Panc1 (cell line): Measurements from ENCODE around the gene DCHS1. TPM values are rescaled to one million over a fixed set of nuclear protein-coding genes. Genes with fewer than 3 reads are reported as not detected.

Experiments
- ATAC-seq: fragments of 200-7000 bp; cut with Tn5 transposase; 2 replicates; pipeline ENCODE4 v1.9.1; 2020; ENCODE audit warnings: mild to moderate bottlenecking, moderate library complexity
- Bru-seq: library from RNA; stranded (reverse); fragments of 400-500 nt; gene quantifications from one replicate; lab custom pipeline; 2021; lab: Mats Ljungman, UMichigan
- BruChase-seq, 2 experiments: library from RNA; stranded (reverse); fragments of 400-500 nt; gene quantifications; one replicate each; lab custom pipeline; 2021; lab: Mats Ljungman, UMichigan
- BruUV-seq: library from RNA; stranded (reverse); fragments of 400-500 nt; replicated peaks from 2 replicates; lab custom pipeline; 2021; lab: Mats Ljungman, UMichigan
- CTCF ChIA-PET: fragments of 300-600 bp; sonication (Branson Sonifier 250); formaldehyde crosslinking; loops from one replicate; lab custom pipeline; 2022; ENCODE audit warnings: antibody characterized with exemption; lab: Charles Lee
- POLR2A ChIA-PET: fragments of 300-600 bp; sonication (Branson Sonifier 250); formaldehyde crosslinking; loops from one replicate; lab custom pipeline; 2022; ENCODE audit warnings: antibody characterized with exemption; lab: Charles Lee
- DNase-seq: peaks from one replicate; pipeline ENCODE4 v3.0.0-alpha.2; 2010; ENCODE audit warnings: low read depth, low spot score
- H3K27ac ChIP-seq: 2 replicates; pipeline ENCODE4 v1.5.1; 2011; ENCODE audit warnings: mild to moderate bottlenecking, low read length, inconsistent platforms
- H3K27me3 ChIP-seq: fragments of 200-500 bp; sonication (Bioruptor generic); 2 replicates; pipeline ENCODE4 v1.6.0; 2014; ENCODE audit warnings: low read length, inconsistent platforms; ENCODE audit not compliant: control insufficient read depth, insufficient read depth
- H3K36me3 ChIP-seq: fragments of 200-500 bp; sonication (Bioruptor generic); 2 replicates; pipeline ENCODE4 v1.5.1; 2014; ENCODE audit warnings: inconsistent platforms, mild to moderate bottlenecking, low read length, moderate library complexity; ENCODE audit not compliant: control insufficient read depth, insufficient read depth
- H3K4me1 ChIP-seq: 2 replicates; pipeline ENCODE4 v1.5.1; 2011; ENCODE audit warnings: inconsistent platforms, mild to moderate bottlenecking, low read length, moderate library complexity; ENCODE audit not compliant: control insufficient read depth, insufficient read depth
- H3K4me3 ChIP-seq, 2 experiments: 2 replicates each; pipeline ENCODE4 v1.5.1; 2011 to 2012; ENCODE audit warnings: low read depth in 2 of 2, low read length in 2 of 2, mild to moderate bottlenecking in 2 of 2, inconsistent platforms in 1 of 2, moderate library complexity in 1 of 2
- H3K9me3 ChIP-seq: fragments of 200-500 bp; sonication (Bioruptor generic); 2 replicates; pipeline ENCODE4 v1.5.1; 2014; ENCODE audit warnings: low read depth, mild to moderate bottlenecking, inconsistent platforms, low read length, moderate library complexity; ENCODE audit not compliant: control insufficient read depth, insufficient read depth
- CTCF ChIP-seq: fragments of 450-650 bp; IDR thresholded peaks from 2 replicates; pipeline ENCODE4 v1.5.1; 2017; ENCODE audit warnings: mild to moderate bottlenecking
- POLR2AphosphoS5 ChIP-seq: IDR thresholded peaks from 2 replicates; pipeline ENCODE4 v1.6.1; 2012; ENCODE audit warnings: mild to moderate bottlenecking, low read depth, low read length, moderate library complexity
- SIN3A ChIP-seq: IDR thresholded peaks from 2 replicates; pipeline ENCODE4 v1.6.1; 2012; ENCODE audit warnings: low read depth, mild to moderate bottlenecking, low read length, moderate library complexity, borderline replicate concordance; ENCODE audit not compliant: insufficient read depth
- TCF7L2 ChIP-seq: IDR thresholded peaks from 2 replicates; pipeline ENCODE4 v1.6.1; 2011; ENCODE audit warnings: mild to moderate bottlenecking, low read depth, low read length, inconsistent platforms
- in situ Hi-C: cut with HindIII; loops from 2 replicates; pipeline ENCODE4 v1.10.0; 2016; ENCODE audit warnings: low sequenced_read_pairs, low pct_unique_long_range_greater_than_20kb
- intact Hi-C: fragments of 100-400 bp; cut with micrococcal nuclease; formaldehyde crosslinking; loops from one replicate; pipeline ENCODE4 v1.10.0; 2022; ENCODE audit not compliant: unreplicated experiment
- long read RNA-seq: library from polyadenylated mRNA; unstranded; transcript quantifications from one replicate; pipeline ENCODE4 v2.0.0, GENCODE V29; 2021; ENCODE audit not compliant: unreplicated experiment
- polyA plus RNA-seq: library from polyadenylated mRNA; unstranded; fragments of >200 nt; gene quantifications from one replicate; pipeline ENCODE4 v1.2.1, GENCODE V29; 2012; ENCODE audit warnings: missing spikeins; ENCODE audit not compliant: insufficient read length
- total RNA-seq: library from RNA; stranded (reverse); gene quantifications from one replicate; pipeline ENCODE4 v1.2.1, GENCODE V29; 2021; ENCODE audit not compliant: unreplicated experiment
- TF ChIP-seq, protein P1 (sequence below), 2 experiments: IDR thresholded peaks; 2 replicates each; pipeline ENCODE4 v1.6.1; 2011 to 2012; ENCODE audit warnings: low read depth in 2 of 2, control low read depth in 1 of 2, low read length in 1 of 2, mild to moderate bottlenecking in 1 of 2, moderate library complexity in 1 of 2; ENCODE audit not compliant: insufficient read depth in 1 of 2

Gene DCHS1, protein sequence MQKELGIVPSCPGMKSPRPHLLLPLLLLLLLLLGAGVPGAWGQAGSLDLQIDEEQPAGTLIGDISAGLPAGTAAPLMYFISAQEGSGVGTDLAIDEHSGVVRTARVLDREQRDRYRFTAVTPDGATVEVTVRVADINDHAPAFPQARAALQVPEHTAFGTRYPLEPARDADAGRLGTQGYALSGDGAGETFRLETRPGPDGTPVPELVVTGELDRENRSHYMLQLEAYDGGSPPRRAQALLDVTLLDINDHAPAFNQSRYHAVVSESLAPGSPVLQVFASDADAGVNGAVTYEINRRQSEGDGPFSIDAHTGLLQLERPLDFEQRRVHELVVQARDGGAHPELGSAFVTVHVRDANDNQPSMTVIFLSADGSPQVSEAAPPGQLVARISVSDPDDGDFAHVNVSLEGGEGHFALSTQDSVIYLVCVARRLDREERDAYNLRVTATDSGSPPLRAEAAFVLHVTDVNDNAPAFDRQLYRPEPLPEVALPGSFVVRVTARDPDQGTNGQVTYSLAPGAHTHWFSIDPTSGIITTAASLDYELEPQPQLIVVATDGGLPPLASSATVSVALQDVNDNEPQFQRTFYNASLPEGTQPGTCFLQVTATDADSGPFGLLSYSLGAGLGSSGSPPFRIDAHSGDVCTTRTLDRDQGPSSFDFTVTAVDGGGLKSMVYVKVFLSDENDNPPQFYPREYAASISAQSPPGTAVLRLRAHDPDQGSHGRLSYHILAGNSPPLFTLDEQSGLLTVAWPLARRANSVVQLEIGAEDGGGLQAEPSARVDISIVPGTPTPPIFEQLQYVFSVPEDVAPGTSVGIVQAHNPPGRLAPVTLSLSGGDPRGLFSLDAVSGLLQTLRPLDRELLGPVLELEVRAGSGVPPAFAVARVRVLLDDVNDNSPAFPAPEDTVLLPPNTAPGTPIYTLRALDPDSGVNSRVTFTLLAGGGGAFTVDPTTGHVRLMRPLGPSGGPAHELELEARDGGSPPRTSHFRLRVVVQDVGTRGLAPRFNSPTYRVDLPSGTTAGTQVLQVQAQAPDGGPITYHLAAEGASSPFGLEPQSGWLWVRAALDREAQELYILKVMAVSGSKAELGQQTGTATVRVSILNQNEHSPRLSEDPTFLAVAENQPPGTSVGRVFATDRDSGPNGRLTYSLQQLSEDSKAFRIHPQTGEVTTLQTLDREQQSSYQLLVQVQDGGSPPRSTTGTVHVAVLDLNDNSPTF (N-terminal part only)
- total RNA-seq: 2.2 TPM
- polyA plus RNA-seq: 2.8 TPM
- Bru-seq, nascent RNA: percentile 27 among the genes with signal in this experiment
- BruChase-seq, experiment 1, labeled RNA remaining after a 2-hour chase: percentile 30 among the genes with signal in this experiment
- percentile 38 among the genes with signal in this experiment for BruChase-seq, experiment 2, labeled RNA remaining after a 6-hour chase
- long read RNA-seq: 0 reads

DNA sequence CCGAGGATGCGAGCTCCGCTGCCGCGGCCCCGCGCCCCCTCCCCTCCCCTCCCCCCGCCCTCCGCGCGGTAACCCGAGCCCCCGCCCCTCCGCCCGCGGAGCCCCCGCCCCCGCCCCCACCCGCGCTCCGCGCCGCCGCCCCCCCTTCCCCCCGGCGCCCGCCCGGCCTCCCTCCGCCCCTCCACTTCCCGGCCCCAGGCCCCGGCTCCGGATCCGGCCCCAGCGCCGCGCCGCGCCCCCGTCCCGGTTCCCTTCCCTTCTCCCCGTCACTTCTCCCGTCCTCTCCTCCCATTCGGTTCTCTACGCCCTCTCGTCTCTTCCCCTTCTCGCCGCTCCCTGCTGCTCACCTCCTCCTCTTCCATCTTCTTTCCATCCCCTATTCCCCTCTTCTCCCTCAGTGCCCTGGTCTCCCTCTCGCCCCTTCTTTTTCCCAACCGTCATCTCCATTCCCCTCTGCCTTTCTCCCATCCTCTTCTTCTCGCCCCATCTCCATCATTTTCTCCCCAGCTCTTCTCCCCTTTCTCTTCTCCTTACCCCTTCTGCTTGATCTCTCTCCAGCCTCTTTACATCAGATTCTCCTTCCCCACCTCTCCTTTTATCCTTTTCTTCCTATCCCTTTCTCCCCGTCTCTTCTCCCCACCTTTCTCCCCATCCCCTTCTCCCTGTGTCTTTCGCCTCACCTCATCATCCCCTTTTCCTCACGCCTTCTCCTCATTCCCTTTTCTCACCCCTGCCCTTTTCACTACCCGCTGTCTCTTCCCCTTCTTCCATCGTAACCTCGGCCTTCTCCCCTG is at the start of gene DCHS1:
TSS of gene DCHS1 (minus strand) at position 20 of the 794 bp plus-strand sequence. CDS start 14,196 bp downstream, outside the sequence.
- Histone ChIP-seq H3K36me3 (no peaks in the 10 kb centered on the region; the same call in 1 of the 2 replicates), H3K9me3 (no peaks in the 10 kb centered on the region), H3K4me1 (no peaks in the 10 kb centered on the region), H3K27ac (no peak within 1 kb of the TSS), H3K27me3 (peaks cover 65% of the 10 kb centered on the region), H3K4me3 (peak within 1 kb of the TSS; percentile 3 to 19; a peak in 2 of 4 replicates)
- BruUV-seq: no TSS peak
- ATAC-seq (no peak), DNase-seq (no peak)
- in situ Hi-C loops (no loop called here), intact Hi-C loops (no loop called here)
- POLR2A ChIA-PET: no interaction called here
- CTCF ChIA-PET: no interaction called here
- no peak for TF ChIP-seq TCF7L2
- TF ChIP-seq CTCF: no peak
- TF ChIP-seq SIN3A: no peak
- no peak for TF ChIP-seq POLR2AphosphoS5
- TF ChIP-seq, protein P1, sequence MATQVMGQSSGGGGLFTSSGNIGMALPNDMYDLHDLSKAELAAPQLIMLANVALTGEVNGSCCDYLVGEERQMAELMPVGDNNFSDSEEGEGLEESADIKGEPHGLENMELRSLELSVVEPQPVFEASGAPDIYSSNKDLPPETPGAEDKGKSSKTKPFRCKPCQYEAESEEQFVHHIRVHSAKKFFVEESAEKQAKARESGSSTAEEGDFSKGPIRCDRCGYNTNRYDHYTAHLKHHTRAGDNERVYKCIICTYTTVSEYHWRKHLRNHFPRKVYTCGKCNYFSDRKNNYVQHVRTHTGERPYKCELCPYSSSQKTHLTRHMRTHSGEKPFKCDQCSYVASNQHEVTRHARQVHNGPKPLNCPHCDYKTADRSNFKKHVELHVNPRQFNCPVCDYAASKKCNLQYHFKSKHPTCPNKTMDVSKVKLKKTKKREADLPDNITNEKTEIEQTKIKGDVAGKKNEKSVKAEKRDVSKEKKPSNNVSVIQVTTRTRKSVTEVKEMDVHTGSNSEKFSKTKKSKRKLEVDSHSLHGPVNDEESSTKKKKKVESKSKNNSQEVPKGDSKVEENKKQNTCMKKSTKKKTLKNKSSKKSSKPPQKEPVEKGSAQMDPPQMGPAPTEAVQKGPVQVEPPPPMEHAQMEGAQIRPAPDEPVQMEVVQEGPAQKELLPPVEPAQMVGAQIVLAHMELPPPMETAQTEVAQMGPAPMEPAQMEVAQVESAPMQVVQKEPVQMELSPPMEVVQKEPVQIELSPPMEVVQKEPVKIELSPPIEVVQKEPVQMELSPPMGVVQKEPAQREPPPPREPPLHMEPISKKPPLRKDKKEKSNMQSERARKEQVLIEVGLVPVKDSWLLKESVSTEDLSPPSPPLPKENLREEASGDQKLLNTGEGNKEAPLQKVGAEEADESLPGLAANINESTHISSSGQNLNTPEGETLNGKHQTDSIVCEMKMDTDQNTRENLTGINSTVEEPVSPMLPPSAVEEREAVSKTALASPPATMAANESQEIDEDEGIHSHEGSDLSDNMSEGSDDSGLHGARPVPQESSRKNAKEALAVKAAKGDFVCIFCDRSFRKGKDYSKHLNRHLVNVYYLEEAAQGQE (IDR thresholded peaks at IDR 0.05; ENCODE audit: insufficient read depth in 1 of 2, low read depth in 2 of 2, low read length in 1 of 2): no peak
